Activated CD4-positive, alpha-beta T cell treated with anti-CD3 and anti-CD28 coated beads, Interleukin-2, Interleukin-4, amounts not matched to agents 100 ng/mL and 50 ng/mL, durations not matched to agents 16 hours and 8 hours (primary cell): ENCODE measurements around the gene GTSF1L.

Experiments
- DNase-seq: peaks from one replicate; pipeline ENCODE4 v3.0.0-alpha.2; 2020; ENCODE audit warnings: low spot score

The GTSF1L gene

GRCh38 chr20:43716757-43717615, 9.8 kb downstream of the GTSF1L start:
- no peak for DNase-seq

GRCh38 chr20:43716123-43716522, 10.7 kb downstream of the GTSF1L start:
- no peak for DNase-seq

- no peak for DNase-seq
These were observed 11.3 kb downstream of the GTSF1L start for GRCh38 chr20:43715511-43715910.

GRCh38 chr20:43715044-43715443, 11.8 kb downstream of the GTSF1L start:
- DNase-seq = no peak

GRCh38 chr20:43711098-43711654, 15.6 kb downstream of the GTSF1L start:
- DNase-seq = no peak

GRCh38 chr20:43710370-43711044, 16.3 kb downstream of the GTSF1L start:
- DNase-seq = no peak

- DNase-seq = no peak
These were observed 24.3 kb downstream of the GTSF1L start for GRCh38 chr20:43702502-43702901.

GRCh38 chr20:43700627-43701026, 26.2 kb downstream of the GTSF1L start:
- no peak for DNase-seq

GRCh38 chr20:43699941-43700565, 26.7 kb downstream of the GTSF1L start:
- DNase-seq = no peak

GRCh38 chr20:43695571-43695970, 31.2 kb downstream of the GTSF1L start:
- no peak for DNase-seq

GRCh38 chr20:43694763-43695162, 32.0 kb downstream of the GTSF1L start:
- DNase-seq = no peak

- peak; percentile 45 for DNase-seq
These were observed 34.8 kb downstream of the GTSF1L start for GRCh38 chr20:43691928-43692524.

- no peak for DNase-seq
These were observed 35.7 kb downstream of the GTSF1L start for GRCh38 chr20:43690943-43691598.

- DNase-seq = no peak
These were observed 37.6 kb downstream of the GTSF1L start for GRCh38 chr20:43689165-43689564.

GRCh38 chr20:43686820-43687219, 40.0 kb downstream of the GTSF1L start:
- DNase-seq = no peak

GRCh38 chr20:43682446-43682845, 44.4 kb downstream of the GTSF1L start:
- DNase-seq = no peak

GRCh38 chr20:43681991-43682410, 44.8 kb downstream of the GTSF1L start:
- DNase-seq = no peak

GRCh38 chr20:43681468-43681942, 45.3 kb downstream of the GTSF1L start:
- no peak for DNase-seq

GRCh38 chr20:43680981-43681380, 45.8 kb downstream of the GTSF1L start:
- no peak for DNase-seq

- DNase-seq = no peak
These were observed 50.4 kb downstream of the GTSF1L start for GRCh38 chr20:43676368-43676767.
